NCI-H524 treated with DMSO at 0.1 percent for 48 hours (cell line): ENCODE data around the gene CADM1.

Source experiments
- DNase-seq: peaks from one replicate; lab custom pipeline; 2025; lab: John Stamatoyannopoulos, UW

Gene CADM1

DNA sequence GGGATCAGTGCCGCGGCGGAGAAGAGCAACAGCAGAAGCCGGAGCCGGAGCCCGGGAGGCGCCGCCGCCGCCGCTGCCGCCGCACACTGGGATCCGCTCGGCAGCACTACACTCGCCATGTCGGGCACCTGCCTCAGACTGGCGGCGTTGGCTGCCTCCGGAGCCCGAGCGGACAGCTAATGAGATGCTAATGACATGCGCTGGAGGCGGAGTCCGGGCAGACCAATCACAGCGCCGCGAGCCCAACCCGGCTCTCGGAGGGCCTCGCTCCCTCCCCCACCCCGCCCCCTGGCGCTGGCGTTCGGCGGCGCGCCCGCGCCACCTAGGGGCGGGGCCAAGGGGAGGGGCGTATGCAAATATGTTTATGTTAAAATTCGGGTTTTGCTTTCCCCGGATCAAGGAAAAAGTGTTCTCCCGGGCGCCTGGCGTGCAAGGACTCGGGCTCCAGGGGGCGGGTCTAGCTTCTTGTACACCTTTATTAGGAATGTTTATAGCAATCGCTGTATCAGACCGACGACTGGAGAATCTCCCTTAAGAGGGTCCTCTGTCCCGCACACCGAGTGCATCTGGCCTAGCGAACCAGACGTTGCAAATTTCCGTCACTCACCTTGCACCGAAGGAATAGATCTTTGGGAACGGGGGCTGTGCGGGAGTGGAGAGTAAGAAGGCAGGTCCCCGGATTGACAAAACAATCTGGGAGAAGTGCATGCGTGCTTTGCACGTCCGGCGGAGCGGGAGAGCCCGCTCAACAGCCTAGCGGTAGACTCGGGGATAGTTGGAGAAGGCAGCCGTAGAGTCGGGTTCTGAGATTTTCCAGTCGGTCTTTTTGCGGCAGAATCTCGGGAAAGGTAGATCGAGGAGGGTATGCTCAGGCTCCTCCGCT lies at the start of gene CADM1:
TSS of gene CADM1 (minus strand) at position 140 of the 883 bp plus-strand sequence.
- DNase-seq: peak; percentile 72

DNA sequence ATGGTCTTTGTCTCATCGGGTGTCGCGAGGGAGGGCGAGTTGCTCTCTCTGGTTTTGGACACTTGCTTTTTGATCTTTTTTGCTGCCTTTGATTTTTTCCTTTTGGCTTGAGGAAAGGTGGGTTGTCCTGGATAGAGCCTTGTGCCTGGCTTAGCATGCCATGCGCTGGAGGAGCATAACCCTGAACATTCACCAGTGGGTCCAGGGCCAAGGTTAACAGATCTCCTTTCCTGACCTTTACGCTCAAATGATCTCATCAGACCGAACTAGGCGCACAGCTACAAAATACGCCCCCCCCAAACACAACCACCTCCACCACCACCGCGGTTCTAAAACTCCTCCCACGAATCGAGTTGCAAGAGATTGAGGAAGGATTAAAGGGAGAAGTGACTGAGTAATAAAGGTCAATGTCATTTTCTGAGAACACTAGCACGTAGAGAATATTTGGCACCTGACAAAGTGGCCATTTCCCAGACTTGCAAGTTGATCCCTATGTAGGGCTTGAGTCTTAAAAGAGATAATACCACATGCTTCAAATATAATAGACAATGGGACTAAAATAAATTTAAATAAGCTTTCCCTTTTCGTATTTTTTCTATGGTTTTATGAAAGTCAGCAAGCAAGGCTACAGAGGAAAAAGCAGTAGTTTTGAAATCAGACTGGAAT lies 48.7 kb upstream of the CADM1 start:
- no peak for DNase-seq

DNA sequence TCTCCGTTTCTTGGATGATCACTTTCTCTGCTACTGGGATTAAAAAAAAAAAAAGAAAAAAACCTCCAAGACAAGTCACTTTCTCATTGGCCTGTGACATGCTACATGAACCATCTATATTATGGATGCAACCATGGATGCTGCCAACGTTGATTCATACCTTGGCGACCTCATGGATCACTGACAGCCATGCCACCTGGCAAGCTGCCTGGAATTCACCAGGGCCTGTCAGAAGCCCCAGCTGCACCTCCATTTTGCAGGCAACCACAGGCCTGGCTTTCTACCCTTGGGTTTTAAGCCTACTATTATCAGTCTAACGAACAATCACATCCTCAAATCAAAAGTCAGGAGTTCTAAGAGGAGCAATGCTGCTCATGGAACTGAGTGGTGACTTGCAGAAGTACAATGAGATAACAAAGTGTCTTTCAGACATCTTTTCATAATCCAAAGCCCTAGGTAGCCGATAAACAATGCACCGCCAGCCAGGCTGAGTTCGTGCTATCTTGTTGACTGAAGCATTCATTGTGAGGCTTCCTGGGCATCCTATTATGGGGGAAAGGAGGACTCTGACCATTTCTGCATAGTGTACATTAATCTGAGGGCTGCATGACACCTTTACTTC lies 48.0 kb upstream of the CADM1 start:
- no peak for DNase-seq

- no peak for DNase-seq
These were observed 46.3 kb upstream of the CADM1 start for GRCh38 chr11:115550291-115551059.

DNA sequence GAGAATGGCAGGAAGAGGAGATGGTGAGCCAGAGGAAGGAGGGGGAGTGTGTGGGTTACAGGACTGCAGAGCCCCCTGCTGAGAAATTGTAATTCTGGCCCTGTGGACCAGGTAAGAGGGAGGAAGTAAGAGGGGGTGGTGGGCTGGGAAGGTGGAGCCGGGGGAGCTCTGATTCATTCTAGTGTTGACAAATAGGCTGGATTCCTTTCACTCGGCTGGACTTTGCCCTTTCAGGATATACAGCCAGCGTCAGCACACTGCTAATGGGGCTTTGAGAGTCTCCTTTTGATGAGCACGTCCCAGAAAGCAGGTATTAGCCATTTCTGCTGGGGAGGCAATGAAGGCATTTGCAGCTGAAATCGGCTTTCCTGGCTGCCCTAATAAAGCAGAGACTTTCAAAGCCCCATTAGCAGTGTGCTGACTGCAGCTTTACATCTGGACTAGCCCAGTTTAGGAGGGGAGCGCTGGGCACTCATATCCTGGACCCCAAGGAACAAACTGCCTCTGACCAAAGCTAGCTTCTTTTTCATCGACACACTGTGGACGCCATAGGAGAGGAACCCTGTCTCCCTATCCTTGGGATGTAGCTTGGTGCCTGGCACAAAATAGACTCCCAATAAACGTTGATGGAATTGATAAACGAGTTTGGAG lies 44.8 kb upstream of the CADM1 start:
- DNase-seq: no peak

GRCh38 chr11:115545581-115546210 lies 41.5 kb upstream of the CADM1 start:
- no peak for DNase-seq

GRCh38 chr11:115544422-115544948 lies 40.3 kb upstream of the CADM1 start:
- no peak for DNase-seq

DNA sequence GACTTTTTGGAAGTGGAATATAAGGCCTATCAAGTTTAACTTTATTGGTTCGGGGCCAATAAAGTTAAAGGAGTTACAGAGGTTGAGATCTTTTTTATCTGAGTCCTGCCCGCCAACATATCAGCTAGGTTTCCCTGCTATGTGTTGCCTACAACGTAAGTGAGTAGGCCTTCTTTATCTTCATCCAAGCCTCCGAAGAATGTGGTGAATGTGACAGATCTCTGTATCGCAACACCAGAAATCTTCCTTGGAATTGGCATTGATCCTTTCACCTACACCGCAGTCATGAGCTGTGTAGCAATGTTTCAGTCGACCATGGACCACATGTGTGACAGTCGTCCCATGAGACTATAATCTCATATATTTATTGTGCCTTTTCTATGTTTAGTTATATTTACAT lies 37.3 kb upstream of the CADM1 start:
- DNase-seq: no peak

- DNase-seq: no peak
These were observed 35.6 kb upstream of the CADM1 start for GRCh38 chr11:115539844-115540243.

GRCh38 chr11:115535781-115536180 lies 31.6 kb upstream of the CADM1 start:
- DNase-seq: peak; percentile 9

DNA sequence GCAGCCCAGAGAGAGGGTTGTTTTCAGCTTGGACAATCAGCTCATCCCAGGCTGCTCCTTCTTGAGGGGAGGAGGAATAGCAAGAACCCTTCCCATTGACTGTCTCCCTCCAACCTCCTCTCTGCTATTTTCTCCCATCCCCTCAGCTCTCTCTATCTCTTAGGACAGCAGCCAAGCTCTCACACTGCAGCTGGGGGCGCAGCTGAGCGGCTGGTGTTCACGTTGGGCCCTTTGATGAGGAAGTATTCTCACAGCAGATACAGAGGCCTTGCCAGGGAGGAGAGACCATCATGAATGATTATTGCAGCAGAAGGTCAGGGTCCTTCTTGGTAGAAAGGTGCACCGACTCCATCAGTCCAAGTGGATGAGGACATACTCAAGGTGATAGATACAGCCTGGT lies 26.5 kb upstream of the CADM1 start:
- DNase-seq: no peak

GRCh38 chr11:115528225-115528624 lies 24.0 kb upstream of the CADM1 start:
- DNase-seq: no peak

- DNase-seq: no peak
These were observed 23.4 kb upstream of the CADM1 start for GRCh38 chr11:115527534-115528125.

DNA sequence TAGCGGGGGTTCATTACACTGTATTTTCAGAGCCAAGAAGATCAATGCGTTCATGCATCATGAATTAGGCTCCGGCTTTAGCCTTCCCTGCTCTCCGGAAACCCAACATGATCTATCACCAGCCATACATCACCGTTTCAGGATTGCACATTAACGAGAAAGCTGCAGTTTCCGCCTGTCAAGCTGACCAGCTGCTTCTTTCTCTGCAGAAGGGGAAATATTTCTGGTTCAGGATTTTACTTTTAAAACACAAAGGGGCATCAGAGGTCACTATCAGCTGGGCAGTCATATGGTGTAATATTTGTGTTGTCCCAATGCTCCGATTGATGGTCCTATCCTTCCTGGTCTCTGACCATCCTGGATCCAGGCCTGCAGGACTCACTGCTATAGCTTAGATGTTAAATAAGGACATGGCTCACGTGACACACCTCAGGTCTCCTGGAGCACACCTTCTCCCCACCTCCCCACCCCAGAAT lies 21.4 kb upstream of the CADM1 start:
- DNase-seq: no peak

GRCh38 chr11:115524572-115524971 lies 20.4 kb upstream of the CADM1 start:
- no peak for DNase-seq

- DNase-seq: no peak
These were observed 19.6 kb upstream of the CADM1 start for GRCh38 chr11:115523727-115524399.

DNA sequence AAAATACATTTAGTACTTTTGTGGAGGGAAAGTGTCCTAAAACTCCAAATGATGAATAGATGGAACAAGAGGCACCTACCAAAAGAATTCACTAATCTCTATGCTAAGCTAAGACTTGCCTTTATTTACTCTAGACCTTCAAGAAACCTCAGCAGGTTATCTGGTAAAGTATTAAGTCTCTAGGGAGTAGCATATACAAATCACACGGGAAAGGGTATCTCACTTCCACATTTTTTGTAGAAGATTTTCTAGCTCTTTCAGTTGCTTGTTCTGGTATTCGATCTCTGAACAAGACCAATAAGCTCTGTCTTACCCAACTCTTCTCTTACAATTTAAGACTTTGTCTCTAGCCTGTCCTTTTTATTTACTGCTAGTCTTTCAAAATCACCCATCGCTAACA lies 18.1 kb upstream of the CADM1 start:
- no peak for DNase-seq

DNA sequence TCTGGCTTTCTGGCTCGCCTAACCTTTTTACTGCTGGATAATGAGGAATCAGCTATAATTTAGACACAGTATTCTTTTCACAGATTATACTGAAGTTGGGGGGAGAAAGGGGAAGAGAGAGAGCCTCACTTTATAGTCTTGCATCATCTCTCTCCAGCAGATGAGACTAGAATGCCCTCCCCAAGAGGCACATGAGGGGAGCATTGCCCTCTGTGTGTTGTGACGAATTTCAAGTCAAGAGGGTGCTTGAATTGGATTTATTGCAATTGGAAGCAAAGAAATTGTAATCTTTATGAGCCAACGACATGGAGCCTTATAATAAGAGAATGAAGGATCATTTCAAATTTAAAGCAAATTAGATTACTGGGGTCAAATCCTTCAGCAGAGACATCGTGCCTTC lies 17.6 kb upstream of the CADM1 start:
- peak; percentile 11 for DNase-seq

- DNase-seq: no peak
These were observed 14.9 kb upstream of the CADM1 start for GRCh38 chr11:115518983-115519628.
